Superior temporal gyrus (tissue), 1 donor: ENCODE measurements around the gene UBXN11.

Experiments
- DNase-seq: peaks from one replicate; pipeline ENCODE4 v3.0.0-alpha.2; 2016; ENCODE audit errors: extremely low spot score

Gene UBXN11

GRCh38 chr1:26306290-26307229 is at the start of gene UBXN11:
Gene UBXN11, minus strand, starts transcription at chr1:26306636. Its CDS starts 3,753 bp downstream, at chr1:26302883.
- peak; percentile 87 for DNase-seq

- no peak for DNase-seq
Measured at GRCh38 chr1:26356106-26356505, 49.7 kb upstream of the UBXN11 start.

DNA sequence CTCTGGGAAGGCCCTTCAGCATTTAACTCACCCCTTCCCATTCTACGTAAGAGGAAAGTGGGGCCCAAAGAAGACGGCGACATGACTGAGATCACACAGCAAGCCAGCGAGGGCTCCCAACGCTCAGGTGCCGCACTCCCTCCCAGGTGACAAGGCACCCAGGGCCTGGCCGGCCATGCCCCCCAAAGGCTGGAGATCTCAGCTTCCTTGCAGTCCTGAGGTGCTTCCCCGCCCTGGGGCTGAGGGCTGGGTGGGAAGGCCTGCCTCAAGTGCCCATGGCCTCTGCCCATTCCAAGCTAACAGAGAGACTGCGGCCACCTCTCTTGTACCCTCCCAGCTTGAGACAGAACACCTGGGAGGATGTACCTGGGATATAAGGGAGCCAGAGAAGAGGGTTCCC is 48.5 kb upstream of the UBXN11 start:
- no peak for DNase-seq

DNA sequence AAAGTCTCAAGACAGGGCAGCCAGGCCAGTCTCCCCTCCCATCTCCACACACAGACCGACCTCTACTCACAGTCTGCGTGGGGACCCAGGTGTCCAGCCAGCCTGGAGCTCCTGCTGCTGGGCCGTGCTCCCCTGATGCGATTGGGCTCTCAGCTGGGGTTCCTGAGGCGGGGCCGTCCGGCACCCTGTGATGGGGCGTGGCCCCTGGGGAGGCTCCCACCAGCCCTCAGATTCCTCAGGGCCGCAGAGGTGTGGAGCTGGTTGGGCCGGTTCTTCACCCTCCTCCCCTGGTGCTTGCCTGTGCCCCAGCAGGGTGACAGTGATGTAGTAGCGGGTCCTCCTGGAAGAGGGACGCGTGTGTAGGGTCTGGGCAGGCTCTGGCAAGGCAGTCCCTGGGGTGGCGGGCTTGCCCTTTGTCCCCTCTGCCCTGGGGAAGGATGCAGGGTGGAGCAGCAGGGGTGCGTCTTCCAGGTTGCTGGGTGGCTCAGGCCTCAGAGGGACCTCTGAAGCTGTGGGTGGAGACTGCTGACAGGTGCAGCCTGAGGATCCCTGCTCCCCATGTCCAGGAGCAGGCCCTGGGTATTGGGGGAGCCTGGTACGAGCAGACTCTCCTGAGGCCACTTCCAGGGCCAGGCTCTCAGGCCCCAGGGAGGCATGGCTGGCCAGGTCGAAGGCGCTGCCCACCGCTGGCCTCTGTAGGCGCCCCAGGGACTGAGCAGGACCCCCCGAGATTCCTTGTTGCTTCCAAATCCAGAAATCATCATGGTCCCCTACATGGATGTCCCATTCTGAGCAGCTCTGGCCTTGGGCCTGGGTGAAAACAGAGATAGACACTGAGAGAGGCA is 47.8 kb upstream of the UBXN11 start, which contains the start of gene CRYBG2:
Gene CRYBG2 (minus strand): TSS at position 155 of the 845 bp plus-strand sequence. CDS start 7,473 bp downstream, outside the sequence.
- DNase-seq = no peak

- DNase-seq = no peak
Measured at GRCh38 chr1:26353210-26353859, 46.9 kb upstream of the UBXN11 start.

- no peak for DNase-seq
Measured at GRCh38 chr1:26352338-26352679, 45.9 kb upstream of the UBXN11 start.

- no peak for DNase-seq
Measured at GRCh38 chr1:26351590-26352337, 45.3 kb upstream of the UBXN11 start.

- no peak for DNase-seq
Measured at GRCh38 chr1:26350701-26351589, 44.5 kb upstream of the UBXN11 start.

- no peak for DNase-seq
Measured at GRCh38 chr1:26350343-26350700, 43.9 kb upstream of the UBXN11 start.

DNA sequence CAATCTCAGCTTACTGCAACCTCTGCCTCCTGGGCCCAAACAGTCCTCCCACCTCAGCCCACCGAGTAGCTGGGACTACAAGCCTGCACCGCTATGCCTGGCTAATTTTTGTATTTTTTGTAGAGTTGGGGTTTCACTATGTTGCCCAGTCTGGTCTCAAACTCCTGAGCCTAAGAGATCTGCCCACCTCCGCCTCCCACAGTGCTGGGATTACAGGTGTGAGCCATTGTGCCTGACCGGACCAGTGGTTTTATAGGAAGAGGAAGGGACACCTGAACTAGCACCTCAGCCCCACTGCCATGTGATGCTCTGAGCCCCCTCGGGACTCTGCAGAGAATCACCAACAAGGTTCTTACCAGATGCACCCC is 43.4 kb upstream of the UBXN11 start:
- no peak for DNase-seq

DNA sequence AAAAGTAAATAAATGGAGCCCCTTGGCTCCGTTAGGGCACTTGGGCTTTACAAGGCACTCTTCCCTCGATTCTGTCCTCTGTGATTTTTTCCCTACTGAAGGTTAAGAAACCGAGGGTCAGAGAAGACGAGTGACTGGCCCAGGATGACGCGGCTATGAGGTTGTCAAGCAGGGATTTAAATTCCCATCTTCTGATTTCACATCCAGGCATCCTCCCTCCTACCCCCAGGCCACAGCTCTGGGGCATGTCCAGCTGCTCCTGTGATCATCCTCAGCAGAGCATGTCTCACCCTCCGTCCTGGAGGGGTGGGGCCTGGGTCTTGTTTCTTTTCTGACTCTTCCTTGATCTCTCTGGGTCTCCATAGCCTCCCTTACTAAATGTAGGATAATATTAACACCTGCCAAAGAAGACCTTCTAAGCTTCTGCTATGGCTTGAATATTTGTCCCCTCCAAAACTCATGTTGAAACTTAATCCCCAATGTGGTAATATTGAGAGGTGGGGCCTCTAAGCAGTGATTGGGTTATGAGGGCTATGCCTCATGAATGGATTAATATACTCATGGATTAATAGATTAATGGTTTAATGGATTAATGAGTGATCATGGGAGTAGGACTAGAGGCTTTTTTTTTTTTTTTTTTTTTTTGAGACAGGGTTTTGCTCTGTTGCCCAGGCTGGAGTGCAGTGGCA is 42.9 kb upstream of the UBXN11 start:
- DNase-seq = no peak

- no peak for DNase-seq
Measured at GRCh38 chr1:26346274-26347033, 40.0 kb upstream of the UBXN11 start.

DNA sequence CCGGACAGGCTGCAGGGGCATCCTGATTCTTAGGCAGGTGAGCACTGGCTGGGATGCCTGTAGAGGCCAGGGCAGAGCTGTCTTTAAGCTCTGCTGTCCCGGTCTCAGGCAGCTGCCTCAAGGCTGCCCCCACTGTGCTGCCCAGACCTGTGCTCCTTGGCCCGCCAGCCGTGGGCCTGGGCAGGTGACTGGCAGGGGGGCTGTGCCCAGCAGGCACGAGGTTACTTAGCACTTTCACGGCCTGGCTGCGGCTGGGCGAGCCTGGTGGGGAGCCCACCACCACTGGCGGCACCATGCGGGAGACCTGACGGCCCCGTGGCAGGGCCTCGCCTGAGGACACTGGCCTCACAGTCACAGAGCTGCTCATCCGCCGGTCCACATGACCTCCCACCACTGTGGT is 39.3 kb upstream of the UBXN11 start:
- no peak for DNase-seq

DNA sequence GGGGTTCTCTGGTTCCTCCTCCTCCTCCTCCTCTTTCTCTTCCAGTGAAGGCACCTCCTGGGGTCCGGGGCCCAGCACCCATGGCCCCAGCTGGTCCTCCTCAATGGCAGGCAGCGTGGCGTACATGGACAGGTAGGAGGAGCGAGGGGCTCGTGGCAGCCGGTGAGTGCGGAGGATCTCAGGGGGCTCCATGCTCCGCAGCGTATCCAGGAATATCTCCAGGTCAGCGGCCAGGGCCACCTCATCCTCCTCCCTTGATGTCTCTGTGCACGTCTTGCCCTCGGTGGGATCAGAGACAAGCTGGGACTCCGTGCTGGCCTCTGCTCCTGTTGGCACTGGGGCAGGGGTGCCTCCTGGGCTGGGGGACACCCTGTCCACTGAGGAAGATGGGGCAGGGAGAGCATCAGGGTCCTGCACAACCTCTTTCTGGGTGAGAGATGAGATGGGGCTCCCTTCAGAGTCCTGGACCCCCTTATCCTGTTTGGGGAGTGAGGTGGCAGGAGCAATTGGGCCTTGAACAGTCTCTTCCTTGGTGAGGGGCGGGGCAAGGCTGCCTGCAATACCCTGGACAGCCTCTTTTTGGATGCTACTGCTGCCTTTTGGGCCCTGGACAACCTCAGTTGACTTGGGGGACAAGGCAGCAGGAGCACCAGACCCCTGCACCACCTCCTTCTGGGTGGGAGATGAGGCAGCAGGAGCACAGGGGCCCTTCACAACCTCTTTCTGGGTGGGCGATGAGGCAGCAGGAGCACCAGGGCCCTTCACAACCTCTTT is 37.9 kb upstream of the UBXN11 start:
- DNase-seq = no peak

DNA sequence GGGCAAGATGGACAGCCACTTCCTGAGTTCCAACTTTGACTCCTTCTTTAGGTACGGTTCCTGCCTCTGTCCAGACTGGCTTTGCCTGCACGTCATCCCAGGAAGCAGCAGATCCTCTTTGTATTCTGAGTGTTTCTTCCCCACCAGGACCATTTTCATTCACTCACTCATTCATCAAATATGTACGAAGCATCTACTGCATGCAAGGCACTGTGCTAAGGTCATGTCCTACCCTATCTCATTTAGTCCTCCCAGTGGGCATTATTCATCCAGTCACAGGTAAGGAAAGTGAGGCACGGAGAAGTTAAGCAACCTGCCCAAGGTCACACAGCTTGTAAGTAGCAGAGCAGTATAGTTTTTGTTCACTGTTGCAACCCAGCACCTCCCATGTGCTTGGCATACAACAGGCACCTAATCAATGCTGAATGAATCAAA is 33.6 kb upstream of the UBXN11 start:
- no peak for DNase-seq

- no peak for DNase-seq
Measured at GRCh38 chr1:26338670-26339069, 32.2 kb upstream of the UBXN11 start.

- DNase-seq = no peak
Measured at GRCh38 chr1:26337625-26338024, 31.2 kb upstream of the UBXN11 start.

- DNase-seq = no peak
Measured at GRCh38 chr1:26337206-26337535, 30.7 kb upstream of the UBXN11 start.
